Lower lobe of right lung (tissue), 2 donors: ENCODE measurements around the gene PSMG4. TPM values are rescaled to one million over a fixed set of nuclear protein-coding genes. Genes with fewer than 3 reads are reported as not detected.

ENCODE experiments used
- ATAC-seq, 2 donors: fragments of 200-7000 bp; cut with Tn5 transposase; one replicate each; pipeline ENCODE4 v1.9.1; 2020 to 2022; ENCODE audit warnings: mild to moderate bottlenecking in 2 of 2, moderate library complexity in 2 of 2
- DNase-seq: peaks from one replicate; pipeline ENCODE4 v3.0.0-alpha.2; 2020
- H3K27ac ChIP-seq: fragments of 200-600 bp; one replicate; pipeline ENCODE4 v1.8.0; 2022
- H3K27me3 ChIP-seq: fragments of 200-600 bp; one replicate; pipeline ENCODE4 v1.8.0; 2022; ENCODE audit warnings: low read depth
- H3K36me3 ChIP-seq: fragments of 200-600 bp; one replicate; pipeline ENCODE4 v1.8.0; 2022; ENCODE audit warnings: mild to moderate bottlenecking
- H3K4me1 ChIP-seq: fragments of 200-600 bp; one replicate; pipeline ENCODE4 v1.8.0; 2022
- H3K4me3 ChIP-seq: fragments of 200-600 bp; one replicate; pipeline ENCODE4 v1.8.0; 2022; ENCODE audit warnings: mild to moderate bottlenecking
- H3K9me3 ChIP-seq: fragments of 200-600 bp; one replicate; pipeline ENCODE4 v1.8.0; 2022
- intact Hi-C: fragments of 100-400 bp; cut with DNase I; formaldehyde crosslinking; loops from one replicate; pipeline ENCODE4 v1.11.0; 2022
- total RNA-seq: library from RNA; stranded (reverse); fragmentation: NEBNext Ultra II Directional; extraction: Animal tissue kit (Norgen Biotek cat#: 25700); gene quantifications from one replicate; pipeline ENCODE4 v1.2.1, GENCODE V29; 2021
- TF ChIP-seq, protein P1 (sequence below): fragments of 200-600 bp; IDR thresholded peaks from one replicate; pipeline ENCODE4 v1.8.0; 2022; ENCODE audit warnings: antibody characterized with exemption, mild to moderate bottlenecking
- donor health status: DM: no; HTN: yes; CAD: no; lungs with severe emphysema.

The PSMG4 gene
- total RNA-seq, 1 donor from 2014 or later = 19.1 TPM

DNA sequence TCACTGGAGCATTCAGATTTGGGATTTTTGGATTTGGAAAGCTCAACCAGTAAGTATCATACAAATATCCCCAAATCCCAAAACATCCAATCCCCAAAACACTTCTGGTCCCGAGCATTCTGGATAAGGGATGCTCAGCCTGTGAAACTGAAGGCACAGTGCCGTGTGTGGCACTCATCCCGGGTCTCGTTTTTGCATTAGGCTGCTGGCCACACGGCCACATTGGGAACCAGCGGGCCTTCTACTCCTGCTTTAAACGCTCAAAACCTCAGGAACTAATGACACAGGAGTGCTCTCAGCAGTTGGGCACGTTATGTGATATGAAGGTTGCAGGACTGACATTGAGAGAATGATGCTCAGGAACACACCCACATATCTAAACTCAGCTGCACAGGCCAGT, 35.6 kb downstream of the PSMG4 start:
- Histone ChIP-seq H3K4me3 (no peak overlapping the region), H3K36me3 (peaks cover 3% of the 10 kb centered on the region), H3K27ac (no peak overlapping the region), H3K9me3 (no peaks in the 10 kb centered on the region), H3K27me3 (no peaks in the 10 kb centered on the region), H3K4me1 (no peaks in the 10 kb centered on the region)
- ATAC-seq = no peak
- intact Hi-C loops = no loop called here
- DNase-seq = no peak
- TF ChIP-seq, protein P1, sequence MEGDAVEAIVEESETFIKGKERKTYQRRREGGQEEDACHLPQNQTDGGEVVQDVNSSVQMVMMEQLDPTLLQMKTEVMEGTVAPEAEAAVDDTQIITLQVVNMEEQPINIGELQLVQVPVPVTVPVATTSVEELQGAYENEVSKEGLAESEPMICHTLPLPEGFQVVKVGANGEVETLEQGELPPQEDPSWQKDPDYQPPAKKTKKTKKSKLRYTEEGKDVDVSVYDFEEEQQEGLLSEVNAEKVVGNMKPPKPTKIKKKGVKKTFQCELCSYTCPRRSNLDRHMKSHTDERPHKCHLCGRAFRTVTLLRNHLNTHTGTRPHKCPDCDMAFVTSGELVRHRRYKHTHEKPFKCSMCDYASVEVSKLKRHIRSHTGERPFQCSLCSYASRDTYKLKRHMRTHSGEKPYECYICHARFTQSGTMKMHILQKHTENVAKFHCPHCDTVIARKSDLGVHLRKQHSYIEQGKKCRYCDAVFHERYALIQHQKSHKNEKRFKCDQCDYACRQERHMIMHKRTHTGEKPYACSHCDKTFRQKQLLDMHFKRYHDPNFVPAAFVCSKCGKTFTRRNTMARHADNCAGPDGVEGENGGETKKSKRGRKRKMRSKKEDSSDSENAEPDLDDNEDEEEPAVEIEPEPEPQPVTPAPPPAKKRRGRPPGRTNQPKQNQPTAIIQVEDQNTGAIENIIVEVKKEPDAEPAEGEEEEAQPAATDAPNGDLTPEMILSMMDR = no peak

DNA sequence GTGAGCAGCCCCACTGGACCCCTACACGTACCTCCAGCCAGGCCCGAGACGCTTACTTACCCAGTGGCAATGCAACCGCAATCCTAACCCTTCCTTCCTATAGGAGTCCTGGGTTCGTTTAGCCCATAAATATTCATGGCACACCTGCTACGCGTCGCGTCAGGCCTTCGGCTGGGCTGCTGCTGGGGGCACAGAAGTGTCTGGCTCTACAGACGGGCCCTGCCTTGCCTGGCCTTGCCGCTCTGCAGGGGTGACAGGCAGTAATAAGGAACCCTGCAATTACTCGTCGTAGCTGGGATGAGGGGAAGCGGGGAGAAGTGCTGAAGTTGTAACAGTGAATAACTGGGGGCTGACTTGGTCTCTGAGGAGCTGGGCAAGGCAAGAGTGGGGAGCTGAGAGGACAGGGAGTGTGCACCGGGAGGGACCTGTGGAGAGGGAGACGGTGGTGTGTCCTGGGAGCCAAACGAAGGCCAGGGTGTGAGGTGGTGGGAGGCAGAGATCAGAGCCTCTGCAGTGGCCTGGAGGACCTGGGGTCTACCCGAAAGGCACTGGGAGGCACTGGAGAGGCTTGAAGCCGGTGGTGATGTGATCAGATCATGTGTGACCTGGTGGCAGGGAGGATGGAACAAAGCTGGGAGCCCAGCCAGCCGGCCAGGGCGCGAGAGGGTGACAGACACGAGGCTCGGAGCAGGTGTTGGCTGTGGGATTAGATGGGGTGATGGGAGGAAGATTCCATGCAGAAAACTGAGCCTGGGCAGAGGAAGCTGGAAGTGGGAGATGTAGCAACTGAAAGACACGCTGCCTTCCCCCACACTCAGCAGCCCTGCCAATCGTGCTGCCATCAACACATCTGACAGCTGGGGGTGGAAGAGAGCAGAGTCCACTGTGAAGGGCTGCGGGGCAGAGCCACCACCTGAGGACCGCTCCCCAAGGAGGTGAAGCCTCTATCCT, 36.4 kb downstream of the PSMG4 start:
- intact Hi-C loops = no loop called here
- Histone ChIP-seq H3K36me3 (peaks cover 3% of the 10 kb centered on the region), H3K4me1 (no peaks in the 10 kb centered on the region), H3K27ac (no peak overlapping the region), H3K4me3 (no peak overlapping the region), H3K9me3 (no peaks in the 10 kb centered on the region), H3K27me3 (no peaks in the 10 kb centered on the region)
- no peak for DNase-seq
- no peak for ATAC-seq
- TF ChIP-seq, protein P1 = no peak

DNA sequence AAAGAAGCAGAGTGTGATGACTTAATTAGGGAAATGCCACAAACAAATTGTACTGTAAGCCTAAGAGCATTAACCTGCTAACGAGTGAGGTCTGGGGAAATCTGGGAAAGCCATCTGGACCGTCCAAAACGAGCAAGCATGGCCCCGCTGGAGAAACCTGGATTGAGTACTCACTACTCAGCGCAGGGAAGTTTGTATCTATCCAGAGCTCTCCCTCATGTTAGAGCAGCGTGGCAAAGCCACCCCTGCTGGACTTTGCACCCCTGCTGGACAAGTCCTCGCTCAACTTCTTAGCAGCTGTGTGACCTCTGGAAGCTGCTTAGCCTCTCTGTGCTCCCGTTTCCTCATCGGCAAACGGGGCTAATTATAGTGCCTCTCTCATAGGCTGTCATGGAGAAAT, 37.3 kb downstream of the PSMG4 start:
- no peak overlapping the region for H3K27ac ChIP-seq
- H3K9me3 ChIP-seq = no peaks in the 10 kb centered on the region
- no peak overlapping the region for H3K4me3 ChIP-seq
- DNase-seq (no peak), ATAC-seq (no peak)
- H3K36me3 ChIP-seq = peaks cover 3% of the 10 kb centered on the region
- intact Hi-C loops = no loop called here
- TF ChIP-seq, protein P1 = no peak
- H3K27me3 ChIP-seq = no peaks in the 10 kb centered on the region
- H3K4me1 ChIP-seq = no peaks in the 10 kb centered on the region

DNA sequence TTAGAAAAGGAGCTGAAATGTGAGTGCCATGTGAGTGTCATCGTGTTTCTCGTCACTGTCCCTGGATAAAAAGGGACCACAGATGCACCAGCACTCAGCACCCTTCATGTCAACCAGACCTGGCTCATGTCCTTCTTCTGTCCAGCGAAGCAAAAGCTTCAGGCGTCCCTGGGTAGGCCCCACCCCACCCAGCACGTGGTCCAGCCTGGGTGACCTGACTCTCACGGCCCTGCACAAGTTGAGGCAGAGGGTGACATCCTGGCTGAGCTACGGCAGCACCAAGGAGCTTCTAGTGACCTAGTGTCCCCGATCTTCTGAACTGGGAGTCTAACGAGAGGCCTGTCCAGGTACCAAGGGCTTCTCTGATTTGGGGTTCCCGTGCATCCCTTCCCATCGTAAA, 37.8 kb downstream of the PSMG4 start:
- intact Hi-C loops = no loop called here
- Histone ChIP-seq H3K4me3 (no peak overlapping the region), H3K4me1 (no peaks in the 10 kb centered on the region), H3K9me3 (no peaks in the 10 kb centered on the region), H3K27ac (no peak overlapping the region), H3K36me3 (peaks cover 3% of the 10 kb centered on the region), H3K27me3 (no peaks in the 10 kb centered on the region)
- TF ChIP-seq, protein P1 = no peak
- ATAC-seq (no peak), DNase-seq (no peak)

DNA sequence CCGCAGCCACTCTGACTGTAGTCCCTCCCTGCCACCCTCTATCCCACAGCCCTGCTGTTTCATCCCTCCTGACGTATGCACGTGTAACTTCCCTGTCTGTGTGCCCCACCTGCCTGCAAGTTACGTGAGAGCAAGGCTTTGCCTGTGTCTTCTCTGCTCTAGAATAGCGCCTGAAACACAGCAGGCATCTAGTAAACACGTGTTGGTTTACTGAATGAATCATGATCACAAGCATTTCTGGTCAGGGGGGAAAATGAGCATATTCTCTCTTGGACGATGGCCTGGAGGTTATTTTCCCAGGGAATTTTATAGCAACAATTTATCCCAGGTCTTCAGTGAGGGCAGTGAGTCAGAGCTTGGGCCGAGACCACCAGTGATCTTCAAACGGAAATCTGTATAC, 38.3 kb downstream of the PSMG4 start:
- DNase-seq (no peak), ATAC-seq (no peak)
- Histone ChIP-seq H3K4me3 (no peak overlapping the region), H3K9me3 (no peaks in the 10 kb centered on the region), H3K4me1 (no peaks in the 10 kb centered on the region), H3K27me3 (no peaks in the 10 kb centered on the region), H3K27ac (no peak overlapping the region), H3K36me3 (peaks cover 3% of the 10 kb centered on the region)
- intact Hi-C loops = no loop called here
- TF ChIP-seq, protein P1 = no peak
